GM18499 (cell line): ENCODE measurements around the gene CMTM8.

Experiments used
- ATAC-seq: cut with Tn5 transposase; IDR thresholded peaks from one replicate; pipeline ENCODE4 v1.9.1; 2021; ENCODE audit warnings: moderate number of reproducible peaks; ENCODE audit not compliant: insufficient read depth, unreplicated experiment

Gene CMTM8

GRCh38 chr3:32325201-32325600 is 86.7 kb downstream of the CMTM8 start:
- ATAC-seq: no peak

- ATAC-seq: no peak
These were observed 87.4 kb downstream of the CMTM8 start for GRCh38 chr3:32325927-32326326.

DNA sequence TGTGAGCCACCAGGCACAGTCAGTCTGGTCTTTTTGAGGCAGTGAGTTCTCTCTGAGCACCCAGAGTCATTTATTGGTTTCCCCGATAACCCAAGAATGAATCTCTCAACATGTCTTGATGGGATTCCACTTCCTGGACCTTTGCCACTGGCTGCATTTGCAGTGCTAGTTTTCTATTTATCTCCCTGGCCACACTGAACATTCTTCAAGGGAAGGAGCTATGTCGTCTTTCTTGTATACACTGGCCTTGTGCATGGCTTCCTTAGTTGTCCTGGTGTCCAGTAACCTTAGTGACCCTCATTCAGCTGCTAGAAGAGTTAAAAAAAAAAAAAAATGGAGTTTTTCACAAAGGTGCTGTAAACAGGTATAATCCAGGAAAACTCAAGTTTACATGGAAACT is 88.3 kb downstream of the CMTM8 start:
- ATAC-seq: no peak

DNA sequence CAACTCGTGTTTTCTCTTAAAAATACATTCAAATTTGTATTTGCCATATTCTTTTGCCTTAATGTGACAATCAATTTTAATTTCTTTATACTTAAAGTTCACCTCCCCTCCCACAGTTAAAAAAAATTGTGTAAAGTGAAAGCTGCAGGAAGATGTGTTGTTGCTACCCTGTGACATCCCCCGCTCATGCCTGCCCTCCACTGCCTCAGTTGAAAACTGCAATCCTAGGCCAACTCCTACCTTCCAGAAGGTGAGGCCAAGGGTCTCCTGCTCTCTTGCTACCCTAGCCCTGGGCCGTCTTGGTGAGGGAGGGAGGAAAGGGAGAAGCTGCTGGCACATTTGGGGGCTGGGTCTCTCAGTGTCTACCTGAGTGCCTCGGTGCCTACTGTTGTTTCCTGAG is 96.2 kb downstream of the CMTM8 start:
- ATAC-seq: no peak

DNA sequence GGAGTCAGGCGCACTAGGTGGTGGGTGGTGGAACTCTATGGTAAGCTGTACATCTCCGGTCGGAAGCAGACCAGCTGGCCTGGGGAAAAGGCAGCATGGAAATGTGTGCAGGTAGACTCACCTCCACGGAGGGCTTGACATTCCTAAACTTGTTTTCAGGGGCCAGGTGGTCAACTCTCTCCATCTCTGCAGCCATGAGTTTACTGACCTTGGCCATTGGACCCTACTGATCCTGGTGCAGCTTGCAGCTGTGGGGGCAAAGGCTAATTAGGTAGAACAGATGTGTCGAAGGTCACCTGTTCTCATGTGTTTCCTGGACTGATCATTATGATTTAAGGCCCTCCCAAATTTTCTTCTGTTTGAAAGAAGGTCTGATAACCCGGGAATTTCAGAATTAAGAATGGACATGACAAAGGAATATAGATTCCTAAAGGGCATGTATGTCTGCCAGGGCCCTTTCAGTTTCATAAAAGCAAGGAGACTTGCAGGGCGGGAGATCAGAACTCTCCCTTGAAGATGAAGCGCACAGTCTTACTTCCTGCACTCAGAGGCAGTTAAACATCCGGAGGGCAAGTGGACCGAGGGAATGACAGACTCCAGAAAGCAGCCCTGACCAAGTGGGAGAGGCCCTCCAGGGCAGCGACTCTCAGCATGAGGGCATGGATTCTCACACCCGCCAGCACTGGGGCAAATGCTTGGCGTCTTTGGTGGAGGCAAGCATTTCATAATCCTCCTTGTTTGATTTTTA is 97.1 kb downstream of the CMTM8 start:
- ATAC-seq: no peak

GRCh38 chr3:32336113-32336498 is 97.6 kb downstream of the CMTM8 start:
- ATAC-seq: no peak

- ATAC-seq: no peak
These were observed 99.0 kb downstream of the CMTM8 start for GRCh38 chr3:32337505-32337904.

DNA sequence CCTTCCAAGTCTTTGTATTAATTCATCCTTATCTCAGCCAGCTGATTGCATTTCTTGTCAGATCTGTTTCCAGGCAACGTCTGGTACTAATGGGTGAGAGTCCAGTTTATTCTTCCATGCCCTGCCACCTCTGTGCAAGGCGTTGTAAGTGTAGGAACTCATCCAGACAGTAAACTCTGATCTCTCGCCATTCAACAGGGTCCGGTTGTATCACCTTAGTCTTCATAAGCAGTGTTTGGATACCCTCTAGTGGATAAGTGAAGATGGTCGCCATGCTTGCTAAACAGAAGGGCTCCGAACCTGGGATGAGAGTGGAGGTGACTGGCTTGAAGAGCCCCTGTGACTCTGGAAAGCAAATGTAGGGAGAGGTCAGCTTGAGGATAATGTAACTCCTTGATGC is 101.6 kb downstream of the CMTM8 start:
- ATAC-seq: no peak

- ATAC-seq: no peak
These were observed 102.3 kb downstream of the CMTM8 start for GRCh38 chr3:32340611-32341365.

DNA sequence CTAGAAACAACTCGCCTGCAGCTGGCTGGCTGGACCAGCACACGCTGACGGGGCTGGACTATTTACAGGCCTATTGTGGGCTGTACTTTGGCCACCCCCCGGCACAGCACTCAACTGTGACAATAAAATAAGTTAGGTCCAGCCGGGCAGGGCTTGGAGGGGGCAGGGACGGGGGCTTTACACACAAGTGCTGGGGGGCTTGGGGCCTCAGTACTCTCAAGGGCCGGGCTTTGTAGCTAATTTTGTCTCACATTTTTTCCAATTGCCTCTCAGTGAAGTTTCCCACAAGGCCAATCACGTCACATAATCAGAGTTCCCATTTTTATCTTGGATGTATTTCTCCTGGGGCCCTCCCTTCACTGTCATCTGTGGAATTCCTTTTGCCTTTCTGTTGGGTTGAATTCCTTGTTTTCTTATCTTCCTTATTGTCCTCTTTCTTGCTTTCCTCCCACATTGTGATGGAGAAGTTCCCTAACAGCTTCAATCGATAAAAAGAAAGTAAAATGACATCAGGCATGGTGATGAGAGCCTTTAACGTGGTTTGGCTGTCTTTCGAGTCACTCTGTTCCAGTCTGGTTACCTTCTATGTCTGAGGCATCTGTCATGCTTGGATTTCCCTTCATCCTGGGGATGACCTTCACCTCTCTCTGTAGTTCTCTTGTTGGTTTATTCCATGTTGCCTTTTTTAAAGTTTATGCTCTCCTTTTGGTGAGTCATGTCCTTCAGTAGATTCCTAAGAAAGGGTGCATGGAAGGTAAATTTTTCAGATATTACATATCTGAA is 109.1 kb downstream of the CMTM8 start:
- ATAC-seq: no peak

GRCh38 chr3:32349184-32349583 is 110.7 kb downstream of the CMTM8 start:
- ATAC-seq: no peak

GRCh38 chr3:32352563-32352962 is 114.1 kb downstream of the CMTM8 start:
- no peak for ATAC-seq

DNA sequence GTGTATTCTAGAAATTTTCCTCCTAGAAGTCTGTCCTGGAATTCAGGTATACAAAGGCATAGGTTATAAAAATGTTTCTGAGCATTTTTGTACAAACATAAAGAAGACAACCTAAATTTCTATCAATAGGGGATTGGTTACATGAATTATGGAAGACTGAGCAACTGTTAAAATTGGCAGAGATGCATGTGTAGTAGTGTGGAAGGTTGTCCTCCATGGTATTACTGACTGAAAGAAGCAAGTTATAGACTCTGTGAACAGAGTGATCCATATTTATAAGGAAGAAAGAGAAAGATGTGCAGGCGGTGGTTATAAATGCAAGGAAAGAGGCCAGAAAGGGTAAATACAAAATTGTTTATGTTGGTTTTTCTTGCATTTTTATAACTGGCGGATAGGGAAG is 114.9 kb downstream of the CMTM8 start:
- no peak for ATAC-seq

GRCh38 chr3:32354362-32354778 is 115.9 kb downstream of the CMTM8 start:
- ATAC-seq: no peak

GRCh38 chr3:32355751-32356291 is 117.3 kb downstream of the CMTM8 start:
- ATAC-seq: no peak

- no peak for ATAC-seq
These were observed 121.4 kb downstream of the CMTM8 start for GRCh38 chr3:32359766-32360492.

- no peak for ATAC-seq
These were observed 122.0 kb downstream of the CMTM8 start for GRCh38 chr3:32360493-32360827.

- ATAC-seq: no peak
These were observed 128.3 kb downstream of the CMTM8 start for GRCh38 chr3:32366638-32367397.

- no peak for ATAC-seq
These were observed 129.0 kb downstream of the CMTM8 start for GRCh38 chr3:32367442-32367841.
